Measurements from ENCODE around the gene SRD5A1. TPM values are rescaled to one million over a fixed set of nuclear protein-coding genes. Genes with fewer than 3 reads are reported as not detected.

SRD5A1 gene
- total RNA-seq, 4 donors from 2014 or later: 9.0 to 79.8 (median 17.0) TPM

- H3K9me3 ChIP-seq: no peaks in the 10 kb centered on the region
- no peaks in the 10 kb centered on the region for H3K36me3 ChIP-seq
- intact Hi-C loops (cut with DNase I; ENCODE audit: low total_unique reads): no loop called here
- H3K27me3 ChIP-seq: peaks cover 29% of the 10 kb centered on the region
- DNase-seq: no peak
- in situ Hi-C loops (cut with MboI; ENCODE audit: low pct_ligation_motif_present in 1 of 4, low pct_unique_long_range_greater_than_20kb in 1 of 4, low sequenced_read_pairs in 3 of 4): no loop called here
- peaks cover 0 to 6% (median 0%) of the 10 kb centered on the region in 4 donors for H3K4me1 ChIP-seq
- no peak overlapping the region for H3K27ac ChIP-seq
- WGBS, 2 donors (ENCODE audit: low coverage in 1 of 2): 52 to 61% methylated on average over 5 to 9 of the region's 9 CpGs
- TF ChIP-seq EP300 (IDR thresholded peaks at IDR 0.05; ENCODE audit: low read depth): no peak
- no peak overlapping the region for H3K4me3 ChIP-seq
Measured at GRCh38 chr5:6687505-6687904, 54.3 kb downstream of the SRD5A1 start.

DNA sequence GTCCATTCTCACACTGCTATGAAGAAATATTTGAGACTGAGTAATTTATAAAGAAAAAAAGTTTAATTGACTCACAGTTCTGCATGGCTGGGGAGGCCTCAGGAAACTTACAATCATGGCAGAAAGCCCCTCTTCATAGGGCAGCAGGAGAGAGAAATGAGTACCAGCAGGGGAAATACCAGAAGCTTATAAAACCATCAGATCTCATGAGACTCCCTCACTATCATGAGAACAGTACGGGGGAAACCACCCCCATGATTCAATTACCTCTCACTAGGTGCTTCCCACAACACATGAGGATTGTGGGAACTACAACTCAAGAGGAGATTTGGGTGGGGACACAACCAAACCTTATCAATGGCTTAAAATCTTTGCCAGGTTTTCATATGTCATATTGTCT, 59.7 kb downstream of the SRD5A1 start:
- Histone ChIP-seq H3K27ac (no peak overlapping the region), H3K4me3 (no peak overlapping the region), H3K9me3 (no peaks in the 10 kb centered on the region), H3K4me1 (no peaks in the 10 kb centered on the region), H3K36me3 (no peaks in the 10 kb centered on the region), H3K27me3 (peaks cover 48% of the 10 kb centered on the region)
- no peak for DNase-seq
- WGBS, 2 donors (ENCODE audit: low coverage in 1 of 2): 50 to 80% methylated on average over 1 of the region's 1 CpG
- in situ Hi-C loops (cut with MboI; ENCODE audit: low pct_ligation_motif_present in 1 of 4, low pct_unique_long_range_greater_than_20kb in 1 of 4, low sequenced_read_pairs in 3 of 4): no loop called here
- TF ChIP-seq EP300 (IDR thresholded peaks at IDR 0.05; ENCODE audit: low read depth) (no peak), POLR2A (IDR thresholded peaks at IDR 0.05) (no peak)
- intact Hi-C loops (cut with DNase I; ENCODE audit: low total_unique reads): no loop called here

- intact Hi-C loops (cut with DNase I; ENCODE audit: low total_unique reads): no loop called here
Measured at GRCh38 chr5:6698696-6699095, 65.5 kb downstream of the SRD5A1 start.

GRCh38 chr5:6699357-6699756, 66.1 kb downstream of the SRD5A1 start:
- in situ Hi-C loops (cut with MboI; ENCODE audit: low pct_ligation_motif_present in 1 of 4, low pct_unique_long_range_greater_than_20kb in 1 of 4, low sequenced_read_pairs in 3 of 4) (no loop called here), intact Hi-C loops (cut with DNase I; ENCODE audit: low total_unique reads) (no loop called here)
- Histone ChIP-seq H3K36me3 (no peaks in the 10 kb centered on the region), H3K4me3 (no peak overlapping the region), H3K9me3 (no peaks in the 10 kb centered on the region), H3K4me1 (peaks cover 0 to 3% (median 0%) of the 10 kb centered on the region in 4 donors), H3K27me3 (peaks cover 22% of the 10 kb centered on the region), H3K27ac (no peak overlapping the region)
- no peak for TF ChIP-seq POLR2AphosphoS5 (IDR thresholded peaks at IDR 0.05)
- TF ChIP-seq, protein P1, sequence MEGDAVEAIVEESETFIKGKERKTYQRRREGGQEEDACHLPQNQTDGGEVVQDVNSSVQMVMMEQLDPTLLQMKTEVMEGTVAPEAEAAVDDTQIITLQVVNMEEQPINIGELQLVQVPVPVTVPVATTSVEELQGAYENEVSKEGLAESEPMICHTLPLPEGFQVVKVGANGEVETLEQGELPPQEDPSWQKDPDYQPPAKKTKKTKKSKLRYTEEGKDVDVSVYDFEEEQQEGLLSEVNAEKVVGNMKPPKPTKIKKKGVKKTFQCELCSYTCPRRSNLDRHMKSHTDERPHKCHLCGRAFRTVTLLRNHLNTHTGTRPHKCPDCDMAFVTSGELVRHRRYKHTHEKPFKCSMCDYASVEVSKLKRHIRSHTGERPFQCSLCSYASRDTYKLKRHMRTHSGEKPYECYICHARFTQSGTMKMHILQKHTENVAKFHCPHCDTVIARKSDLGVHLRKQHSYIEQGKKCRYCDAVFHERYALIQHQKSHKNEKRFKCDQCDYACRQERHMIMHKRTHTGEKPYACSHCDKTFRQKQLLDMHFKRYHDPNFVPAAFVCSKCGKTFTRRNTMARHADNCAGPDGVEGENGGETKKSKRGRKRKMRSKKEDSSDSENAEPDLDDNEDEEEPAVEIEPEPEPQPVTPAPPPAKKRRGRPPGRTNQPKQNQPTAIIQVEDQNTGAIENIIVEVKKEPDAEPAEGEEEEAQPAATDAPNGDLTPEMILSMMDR (IDR thresholded peaks at IDR 0.05): no peak
- TF ChIP-seq EP300 (IDR thresholded peaks at IDR 0.05; ENCODE audit: low read depth): no peak
- TF ChIP-seq POLR2A (IDR thresholded peaks at IDR 0.05): no peak
- WGBS, 2 donors (ENCODE audit: low coverage in 1 of 2): 83 to 93% methylated on average over 1 of the region's 1 CpG
- no peak for DNase-seq

More at GRCh38 chr5:6698696-6699095, 65.5 kb downstream of the SRD5A1 start:
- Histone ChIP-seq H3K36me3 (no peaks in the 10 kb centered on the region), H3K27me3 (peaks cover 22% of the 10 kb centered on the region), H3K4me1 (no peaks in the 10 kb centered on the region), H3K4me3 (no peak overlapping the region), H3K27ac (no peak overlapping the region), H3K9me3 (no peaks in the 10 kb centered on the region)
- 42 to 82% methylated on average over 1 of the region's 1 CpG for WGBS, 2 donors (ENCODE audit: low coverage in 1 of 2)
- in situ Hi-C loops (cut with MboI; ENCODE audit: low pct_ligation_motif_present in 1 of 4, low pct_unique_long_range_greater_than_20kb in 1 of 4, low sequenced_read_pairs in 3 of 4): no loop called here
- no peak for DNase-seq
- TF ChIP-seq, protein P1 (IDR thresholded peaks at IDR 0.05): no peak
- TF ChIP-seq EP300 (IDR thresholded peaks at IDR 0.05; ENCODE audit: low read depth) (no peak), POLR2A (IDR thresholded peaks at IDR 0.05) (no peak), POLR2AphosphoS5 (IDR thresholded peaks at IDR 0.05) (no peak)

- no peak for DNase-seq
- Histone ChIP-seq H3K27ac (no peak overlapping the region), H3K36me3 (no peaks in the 10 kb centered on the region), H3K27me3 (peaks cover 19% of the 10 kb centered on the region), H3K9me3 (no peaks in the 10 kb centered on the region), H3K4me3 (no peak overlapping the region), H3K4me1 (peaks cover 0 to 7% (median 2%) of the 10 kb centered on the region in 4 donors)
- intact Hi-C loops (cut with DNase I; ENCODE audit: low total_unique reads) (no loop called here), in situ Hi-C loops (cut with MboI; ENCODE audit: low pct_ligation_motif_present in 1 of 4, low pct_unique_long_range_greater_than_20kb in 1 of 4, low sequenced_read_pairs in 3 of 4) (no loop called here)
- 61 to 62% methylated on average over 4 to 11 of the region's 11 CpGs for WGBS, 2 donors (ENCODE audit: low coverage in 1 of 2)
- no peak for TF ChIP-seq EP300 (IDR thresholded peaks at IDR 0.05; ENCODE audit: low read depth)
- TF ChIP-seq, protein P1 (IDR thresholded peaks at IDR 0.05): no peak
- no peak for TF ChIP-seq POLR2AphosphoS5 (IDR thresholded peaks at IDR 0.05)
- TF ChIP-seq POLR2A (IDR thresholded peaks at IDR 0.05): no peak
Measured at GRCh38 chr5:6700074-6700684, 66.9 kb downstream of the SRD5A1 start.

Measured in transverse colon (tissue), 4 donors.